NCI-H2171 (cell line): ENCODE results near the gene PIK3CD.
"Not testable (repeated sequence)": the region's sequence is repeated elsewhere in the genome, so short reads cannot be mapped to it uniquely, and the experiment has no call there.

Source experiments
- DNase-seq: peaks from one replicate; lab custom pipeline; 2025; lab: John Stamatoyannopoulos, UW

The PIK3CD gene

GRCh38 chr1:9736241-9736640 is 84.7 kb downstream of the PIK3CD start:
- no peak for DNase-seq

- DNase-seq: no peak
These were observed 85.5 kb downstream of the PIK3CD start for GRCh38 chr1:9737057-9737456.

GRCh38 chr1:9737671-9738070 is 86.1 kb downstream of the PIK3CD start:
- no peak for DNase-seq

GRCh38 chr1:9744106-9744799 is 92.7 kb downstream of the PIK3CD start:
- DNase-seq: no peak

- no peak for DNase-seq
These were observed 94.7 kb downstream of the PIK3CD start for GRCh38 chr1:9746211-9746610.

- DNase-seq: no peak
These were observed 95.1 kb downstream of the PIK3CD start for GRCh38 chr1:9746651-9747050.

- DNase-seq: not testable (repeated sequence)
These were observed 96.9 kb downstream of the PIK3CD start for GRCh38 chr1:9748391-9748790.

- no peak for DNase-seq
These were observed 97.8 kb downstream of the PIK3CD start for GRCh38 chr1:9749361-9749760.

- DNase-seq: no peak
These were observed 100.4 kb downstream of the PIK3CD start for GRCh38 chr1:9751971-9752370.

- peak; percentile 74 for DNase-seq
These were observed 101.6 kb downstream of the PIK3CD start for GRCh38 chr1:9753121-9753531.

- DNase-seq: no peak
These were observed 104.0 kb downstream of the PIK3CD start for GRCh38 chr1:9755441-9755995.

GRCh38 chr1:9758559-9759121 is 107.1 kb downstream of the PIK3CD start:
- no peak for DNase-seq

- no peak for DNase-seq
These were observed 108.4 kb downstream of the PIK3CD start for GRCh38 chr1:9759939-9760338.

GRCh38 chr1:9760824-9761223 is 109.3 kb downstream of the PIK3CD start:
- DNase-seq: no peak

GRCh38 chr1:9761855-9762254 is 110.3 kb downstream of the PIK3CD start:
- DNase-seq: no peak

GRCh38 chr1:9762446-9762845 is 110.9 kb downstream of the PIK3CD start:
- not testable (repeated sequence) for DNase-seq

- no peak for DNase-seq
These were observed 112.4 kb downstream of the PIK3CD start for GRCh38 chr1:9763914-9764313.

- DNase-seq: no peak
These were observed 113.0 kb downstream of the PIK3CD start for GRCh38 chr1:9764550-9764949.

- no peak for DNase-seq
These were observed 115.4 kb downstream of the PIK3CD start for GRCh38 chr1:9766759-9767442.

- no peak for DNase-seq
These were observed 116.6 kb downstream of the PIK3CD start for GRCh38 chr1:9767964-9768668.

- DNase-seq: no peak
These were observed 117.5 kb downstream of the PIK3CD start for GRCh38 chr1:9768983-9769382.

GRCh38 chr1:9770298-9770697 is 118.8 kb downstream of the PIK3CD start:
- DNase-seq: no peak
